GM12872 (cell line): ENCODE data around the gene ARHGAP25.

Experiments
- TF ChIP-seq, protein P1 (sequence below): IDR thresholded peaks from 3 replicates; pipeline ENCODE4 v1.5.1; 2011; ENCODE audit warnings: low read depth, mild to moderate bottlenecking, low read length, moderate library complexity; ENCODE audit not compliant: insufficient read depth

ARHGAP25 gene

GRCh38 chr2:68767996-68768395 lies 33.4 kb downstream of the ARHGAP25 start:
- TF ChIP-seq, protein P1, sequence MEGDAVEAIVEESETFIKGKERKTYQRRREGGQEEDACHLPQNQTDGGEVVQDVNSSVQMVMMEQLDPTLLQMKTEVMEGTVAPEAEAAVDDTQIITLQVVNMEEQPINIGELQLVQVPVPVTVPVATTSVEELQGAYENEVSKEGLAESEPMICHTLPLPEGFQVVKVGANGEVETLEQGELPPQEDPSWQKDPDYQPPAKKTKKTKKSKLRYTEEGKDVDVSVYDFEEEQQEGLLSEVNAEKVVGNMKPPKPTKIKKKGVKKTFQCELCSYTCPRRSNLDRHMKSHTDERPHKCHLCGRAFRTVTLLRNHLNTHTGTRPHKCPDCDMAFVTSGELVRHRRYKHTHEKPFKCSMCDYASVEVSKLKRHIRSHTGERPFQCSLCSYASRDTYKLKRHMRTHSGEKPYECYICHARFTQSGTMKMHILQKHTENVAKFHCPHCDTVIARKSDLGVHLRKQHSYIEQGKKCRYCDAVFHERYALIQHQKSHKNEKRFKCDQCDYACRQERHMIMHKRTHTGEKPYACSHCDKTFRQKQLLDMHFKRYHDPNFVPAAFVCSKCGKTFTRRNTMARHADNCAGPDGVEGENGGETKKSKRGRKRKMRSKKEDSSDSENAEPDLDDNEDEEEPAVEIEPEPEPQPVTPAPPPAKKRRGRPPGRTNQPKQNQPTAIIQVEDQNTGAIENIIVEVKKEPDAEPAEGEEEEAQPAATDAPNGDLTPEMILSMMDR, result no peak

DNA sequence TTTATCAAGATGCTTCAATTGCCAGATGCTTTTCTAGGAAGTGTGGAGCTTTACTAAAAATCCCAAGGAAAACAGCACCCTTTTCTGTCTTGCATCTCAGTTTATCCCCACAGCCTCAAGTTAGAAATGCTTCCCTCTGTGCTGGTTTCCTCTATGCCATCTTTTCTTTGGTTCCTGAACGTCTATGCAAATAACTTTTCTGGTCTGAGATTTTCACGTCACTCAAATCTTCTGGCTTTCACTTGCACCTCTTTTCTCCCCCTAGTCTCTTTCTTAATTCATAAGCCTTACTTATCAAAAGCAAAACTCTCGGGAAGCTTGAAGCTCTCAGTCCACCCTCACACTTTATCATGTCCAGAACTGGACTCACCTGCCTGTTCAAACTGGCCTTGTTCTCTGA lies 33.9 kb downstream of the ARHGAP25 start:
- TF ChIP-seq, protein P1, result no peak

GRCh38 chr2:68768951-68769350 lies 34.3 kb downstream of the ARHGAP25 start:
- TF ChIP-seq, protein P1, result no peak

DNA sequence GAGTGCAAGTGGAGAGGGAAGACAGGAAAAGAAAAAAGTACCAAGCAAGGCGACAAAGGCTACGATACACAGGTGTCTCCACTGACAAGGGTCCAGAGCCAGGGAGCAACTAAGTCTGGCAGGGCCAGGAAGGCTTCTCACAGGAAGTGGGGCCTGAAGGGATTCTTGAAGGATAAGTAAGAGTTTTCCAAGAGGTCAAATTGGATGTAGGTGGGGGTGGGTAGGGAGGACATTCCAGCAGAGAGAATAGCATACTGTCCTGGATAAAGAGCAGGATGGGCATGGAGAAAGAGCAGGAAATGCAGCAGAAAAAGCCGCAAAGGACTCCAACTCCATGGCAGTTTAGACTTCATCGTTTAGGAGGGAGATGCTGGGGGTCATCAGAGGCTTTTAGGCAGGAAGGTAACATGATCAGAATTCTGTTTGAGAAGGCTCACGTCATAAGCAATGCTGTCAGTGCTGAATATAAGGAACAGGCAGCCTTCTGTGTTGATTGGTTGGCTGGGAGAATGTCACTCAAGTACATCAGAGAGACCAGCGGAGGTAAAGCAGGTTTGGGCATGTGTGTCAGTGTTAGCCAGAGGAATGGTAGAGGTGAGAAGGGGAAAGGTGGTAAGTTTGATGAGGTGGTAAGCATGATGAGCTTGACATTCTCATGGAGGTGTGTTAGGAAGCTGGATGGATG lies 35.1 kb downstream of the ARHGAP25 start:
- TF ChIP-seq, protein P1, result no peak

DNA sequence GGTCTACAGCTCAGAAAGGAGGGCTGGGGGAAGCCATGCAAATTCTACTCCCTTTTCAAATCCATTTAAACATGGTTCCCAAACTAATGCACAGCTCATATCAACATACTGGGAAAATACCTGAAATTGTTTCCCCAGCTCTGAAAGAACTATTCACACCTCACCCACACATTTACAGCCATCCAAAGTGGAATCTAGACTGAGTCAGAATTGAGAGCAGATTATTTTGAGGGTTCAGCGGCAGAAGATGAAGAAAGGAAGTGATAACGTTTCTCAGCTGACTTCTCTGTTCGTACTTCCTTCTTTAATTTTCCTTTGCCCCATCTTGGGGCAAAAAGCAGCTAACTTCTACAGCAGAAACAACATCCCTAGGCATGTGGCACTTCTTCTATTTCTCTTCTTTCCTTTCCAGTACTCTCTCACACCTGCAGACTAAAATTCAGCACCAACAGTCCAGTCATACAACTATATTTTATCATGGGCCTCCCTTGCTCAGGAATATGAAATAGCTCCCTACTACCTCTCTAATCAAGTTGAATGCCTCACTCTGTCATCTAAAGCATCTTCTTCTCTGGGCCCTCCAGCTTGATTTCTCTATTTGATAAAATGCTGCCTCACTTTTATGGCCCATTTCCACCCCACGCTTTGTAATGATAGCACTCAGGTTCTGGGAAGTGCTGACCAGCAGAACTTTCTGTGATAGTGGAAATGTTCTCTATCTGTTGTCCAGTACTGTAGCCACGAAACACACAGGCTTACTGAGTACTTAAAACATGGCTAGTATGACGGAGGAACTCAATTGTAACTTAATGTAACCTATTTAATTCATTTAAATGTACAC lies 35.9 kb downstream of the ARHGAP25 start:
- TF ChIP-seq, protein P1, result no peak

- TF ChIP-seq, protein P1, result no peak
Observed at GRCh38 chr2:68771211-68771751, 36.7 kb downstream of the ARHGAP25 start.

DNA sequence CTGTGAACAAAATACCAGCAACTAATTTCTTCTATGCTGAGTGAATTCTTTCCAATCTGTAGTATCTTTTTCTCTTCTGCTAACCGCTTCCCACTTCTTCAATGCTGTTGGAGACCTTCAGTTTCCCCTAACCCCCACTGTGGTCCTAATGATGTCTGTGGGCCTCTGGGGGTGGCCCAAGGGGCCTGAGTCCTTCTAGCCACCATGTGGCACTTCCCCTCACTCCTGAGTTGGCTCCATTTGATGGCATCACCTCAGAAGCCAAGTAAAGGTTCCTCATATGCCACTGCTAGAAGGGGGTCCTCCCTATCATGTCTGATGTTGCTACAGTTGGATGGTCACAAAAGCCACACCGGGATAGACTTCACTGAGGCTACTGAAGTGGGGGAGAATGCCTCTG lies 37.5 kb downstream of the ARHGAP25 start:
- TF ChIP-seq, protein P1, result no peak
